ENCODE data around the gene ABR. TPM values are rescaled to one million over a fixed set of nuclear protein-coding genes. Genes with fewer than 3 reads are reported as not detected.

Gene ABR
- polyA plus RNA-seq, 1 donor from 2014 or later, result 34.5 TPM

DNA sequence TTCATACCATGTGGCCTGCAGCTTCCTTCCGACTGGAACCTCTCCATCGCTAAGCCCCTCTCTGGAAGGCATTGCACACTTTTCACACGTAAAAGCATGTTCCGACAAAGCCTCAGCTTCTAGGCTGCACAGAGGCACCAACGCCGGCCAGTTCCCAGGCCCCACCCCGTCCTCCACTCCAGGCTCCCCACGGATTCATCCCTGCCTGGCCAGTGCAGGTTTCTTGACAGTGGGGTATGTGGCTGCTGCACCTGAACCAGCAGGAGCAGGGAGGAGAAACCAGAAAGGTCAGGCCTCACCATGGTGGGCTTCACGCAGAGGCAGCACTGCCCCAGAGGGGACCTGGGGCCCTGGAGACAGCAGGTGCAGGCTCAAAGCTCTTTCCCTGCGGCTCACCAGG lies 168.6 kb downstream of the ABR start:
- no peaks in the 10 kb centered on the region for H3K27me3 ChIP-seq (ENCODE audit: insufficient read depth, low read depth, low read length)
- no peak overlapping the region for H3K4me2 ChIP-seq (ENCODE audit: low read length)
- no peak overlapping the region for H3K4me3 ChIP-seq (ENCODE audit: low read length)
- no peak overlapping the region for H3K27ac ChIP-seq (ENCODE audit: low read length)
- H3K9me2 ChIP-seq (ENCODE audit: insufficient read depth, low read length), result no peaks in the 10 kb centered on the region
- no peaks in the 10 kb centered on the region for H3K36me3 ChIP-seq (ENCODE audit: insufficient read depth, low read length)
- no peak overlapping the region for H3K9ac ChIP-seq (ENCODE audit: low read length)
- no peaks in the 10 kb centered on the region for H3K9me3 ChIP-seq (ENCODE audit: low read length)
- no peaks in the 10 kb centered on the region for H3F3A ChIP-seq (ENCODE audit: insufficient read depth, low read length, poor library complexity, severe bottlenecking)
- H3K79me2 ChIP-seq (replicated peaks; ENCODE audit: insufficient read depth, low read length), result no peaks in the 10 kb centered on the region
- no peak overlapping the region for H2AFZ ChIP-seq (ENCODE audit: low read depth, low read length)
- TF ChIP-seq EZH2 (IDR thresholded peaks at IDR 0.05; ENCODE audit: borderline replicate concordance, insufficient read depth, low read length, poor library complexity, severe bottlenecking) (no peak), SMC3 (conservative IDR thresholded peaks at IDR 0.05; ENCODE audit: poor library complexity) (no peak), REST (IDR thresholded peaks at IDR 0.05; ENCODE audit: borderline replicate concordance) (no peak), TAF1 (IDR thresholded peaks at IDR 0.05; ENCODE audit: low read depth) (no peak), RAD21 (conservative IDR thresholded peaks at IDR 0.05) (no peak), MXI1 (conservative IDR thresholded peaks at IDR 0.05; ENCODE audit: poor library complexity, severe bottlenecking) (no peak), EP300 (conservative IDR thresholded peaks at IDR 0.05; ENCODE audit: poor library complexity, severe bottlenecking) (no peak), POLR2AphosphoS5 (IDR thresholded peaks at IDR 0.05) (no peak)
- TF ChIP-seq, protein P1, sequence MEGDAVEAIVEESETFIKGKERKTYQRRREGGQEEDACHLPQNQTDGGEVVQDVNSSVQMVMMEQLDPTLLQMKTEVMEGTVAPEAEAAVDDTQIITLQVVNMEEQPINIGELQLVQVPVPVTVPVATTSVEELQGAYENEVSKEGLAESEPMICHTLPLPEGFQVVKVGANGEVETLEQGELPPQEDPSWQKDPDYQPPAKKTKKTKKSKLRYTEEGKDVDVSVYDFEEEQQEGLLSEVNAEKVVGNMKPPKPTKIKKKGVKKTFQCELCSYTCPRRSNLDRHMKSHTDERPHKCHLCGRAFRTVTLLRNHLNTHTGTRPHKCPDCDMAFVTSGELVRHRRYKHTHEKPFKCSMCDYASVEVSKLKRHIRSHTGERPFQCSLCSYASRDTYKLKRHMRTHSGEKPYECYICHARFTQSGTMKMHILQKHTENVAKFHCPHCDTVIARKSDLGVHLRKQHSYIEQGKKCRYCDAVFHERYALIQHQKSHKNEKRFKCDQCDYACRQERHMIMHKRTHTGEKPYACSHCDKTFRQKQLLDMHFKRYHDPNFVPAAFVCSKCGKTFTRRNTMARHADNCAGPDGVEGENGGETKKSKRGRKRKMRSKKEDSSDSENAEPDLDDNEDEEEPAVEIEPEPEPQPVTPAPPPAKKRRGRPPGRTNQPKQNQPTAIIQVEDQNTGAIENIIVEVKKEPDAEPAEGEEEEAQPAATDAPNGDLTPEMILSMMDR (IDR thresholded peaks at IDR 0.05; ENCODE audit: poor library complexity, severe bottlenecking), result no peak
- no peaks in the 10 kb centered on the region for H4K20me1 ChIP-seq (ENCODE audit: insufficient read depth)

GRCh38 chr17:1010586-1010985 lies 169.2 kb downstream of the ABR start:
- Histone ChIP-seq H3K27ac (ENCODE audit: low read length) (no peak overlapping the region), H2AFZ (ENCODE audit: low read depth, low read length) (no peak overlapping the region), H3K9ac (ENCODE audit: low read length) (no peak overlapping the region), H3K4me2 (ENCODE audit: low read length) (no peak overlapping the region), H3K9me3 (ENCODE audit: low read length) (no peaks in the 10 kb centered on the region), H3K27me3 (ENCODE audit: insufficient read depth, low read depth, low read length) (no peaks in the 10 kb centered on the region), H3K79me2 (replicated peaks; ENCODE audit: insufficient read depth, low read length) (no peaks in the 10 kb centered on the region), H3F3A (ENCODE audit: insufficient read depth, low read length, poor library complexity, severe bottlenecking) (no peaks in the 10 kb centered on the region), H4K20me1 (ENCODE audit: insufficient read depth) (no peaks in the 10 kb centered on the region), H3K9me2 (ENCODE audit: insufficient read depth, low read length) (no peaks in the 10 kb centered on the region), H3K36me3 (ENCODE audit: insufficient read depth, low read length) (no peaks in the 10 kb centered on the region), H3K4me3 (ENCODE audit: low read length) (no peak overlapping the region)
- TF ChIP-seq EZH2 (IDR thresholded peaks at IDR 0.05; ENCODE audit: borderline replicate concordance, insufficient read depth, low read length, poor library complexity, severe bottlenecking), result no peak
- no peak for TF ChIP-seq EP300 (conservative IDR thresholded peaks at IDR 0.05; ENCODE audit: poor library complexity, severe bottlenecking)
- TF ChIP-seq, protein P1 (IDR thresholded peaks at IDR 0.05; ENCODE audit: poor library complexity, severe bottlenecking), result no peak
- TF ChIP-seq POLR2AphosphoS5 (IDR thresholded peaks at IDR 0.05), result no peak
- TF ChIP-seq TAF1 (IDR thresholded peaks at IDR 0.05; ENCODE audit: low read depth), result no peak
- no peak for TF ChIP-seq REST (IDR thresholded peaks at IDR 0.05; ENCODE audit: borderline replicate concordance)
- no peak for TF ChIP-seq MXI1 (conservative IDR thresholded peaks at IDR 0.05; ENCODE audit: poor library complexity, severe bottlenecking)
- no peak for TF ChIP-seq RAD21 (conservative IDR thresholded peaks at IDR 0.05)
- no peak for TF ChIP-seq SMC3 (conservative IDR thresholded peaks at IDR 0.05; ENCODE audit: poor library complexity)
